ENCODE data around the gene PHYHIPL. TPM values are rescaled to one million over a fixed set of nuclear protein-coding genes. Genes with fewer than 3 reads are reported as not detected.

Gene PHYHIPL
- total and polyA plus RNA-seq, 12 donors = 3.2 to 59.5 (median 21.7) TPM

GRCh38 chr10:59257224-59257623, 80.8 kb downstream of the PHYHIPL start:
- H3K27ac ChIP-seq = no peak overlapping the region
- no peak for DNase-seq
- WGBS, 4 donors = 85 to 100% (median 91%) methylated on average over 1 of the region's 1 CpG
- H3K9me3 ChIP-seq (replicated peaks in 1 of 3) = no peaks in the 10 kb centered on the region
- peaks cover 0 to 13% of the 10 kb centered on the region in 2 donors for H3K36me3 ChIP-seq (replicated peaks in 1 of 2)
- intact Hi-C loops (cut with DNase I) = loop anchor here in 1 of 2 donors (10.0 kb wide), 1 partner anchor 98 kb away; no protein-coding TSS in a partner anchor
- H3K4me1 ChIP-seq (replicated peaks in 1 of 2) = peaks cover 0 to 9% of the 10 kb centered on the region in 2 donors
- H3K27me3 ChIP-seq = no peaks in the 10 kb centered on the region
- TF ChIP-seq CTCF (IDR thresholded peaks at IDR 0.05) (no peak), POLR2A (IDR thresholded peaks at IDR 0.05) (no peak)
- no peak overlapping the region for H3K4me3 ChIP-seq

GRCh38 chr10:59258890-59259289, 82.4 kb downstream of the PHYHIPL start:
- TF ChIP-seq POLR2A (IDR thresholded peaks at IDR 0.05) = no peak
- TF ChIP-seq CTCF (IDR thresholded peaks at IDR 0.05) = no peak
- no peak for DNase-seq
- H3K4me1 ChIP-seq (replicated peaks in 1 of 2) = peaks cover 0 to 9% of the 10 kb centered on the region in 2 donors
- H3K27ac ChIP-seq = no peak overlapping the region
- 95 to 100% (median 98%) methylated on average over 1 of the region's 1 CpG for WGBS, 4 donors
- H3K27me3 ChIP-seq = no peaks in the 10 kb centered on the region
- no peaks in the 10 kb centered on the region for H3K9me3 ChIP-seq (replicated peaks in 1 of 3)
- H3K4me3 ChIP-seq = no peak overlapping the region
- peaks cover 0 to 7% of the 10 kb centered on the region in 2 donors for H3K36me3 ChIP-seq (replicated peaks in 1 of 2)
- intact Hi-C loops (cut with DNase I) = loop anchor here in 1 of 2 donors (10.0 kb wide), 1 partner anchor 96 kb away; no protein-coding TSS in a partner anchor

GRCh38 chr10:59265141-59265540, 88.7 kb downstream of the PHYHIPL start:
- intact Hi-C loops (cut with DNase I) = loop anchor here in 1 of 2 donors (10.0 kb wide), 2 partner anchors 90 to 190 kb away; no protein-coding TSS in a partner anchor
- no peak for DNase-seq
- TF ChIP-seq CTCF (IDR thresholded peaks at IDR 0.05) (no peak), POLR2A (IDR thresholded peaks at IDR 0.05) (no peak)
- Histone ChIP-seq H3K4me1 (replicated peaks in 1 of 2) (no peaks in the 10 kb centered on the region), H3K4me3 (no peak overlapping the region), H3K9me3 (replicated peaks in 1 of 3) (no peaks in the 10 kb centered on the region), H3K27ac (no peak overlapping the region), H3K36me3 (replicated peaks in 1 of 2) (peaks cover 0 to 27% of the 10 kb centered on the region in 2 donors), H3K27me3 (no peaks in the 10 kb centered on the region)
- 56 to 71% (median 60%) methylated on average over 4 to 5 of the region's 5 CpGs for WGBS, 4 donors

- no peak for TF ChIP-seq POLR2A (IDR thresholded peaks at IDR 0.05)
- TF ChIP-seq CTCF (IDR thresholded peaks at IDR 0.05) = no peak
- intact Hi-C loops (cut with DNase I) = loop anchor here in 1 of 2 donors (10.0 kb wide), 2 partner anchors 88 to 188 kb away; no protein-coding TSS in a partner anchor
- Histone ChIP-seq H3K36me3 (replicated peaks in 1 of 2) (peaks cover 0 to 27% of the 10 kb centered on the region in 2 donors), H3K9me3 (replicated peaks in 1 of 3) (no peaks in the 10 kb centered on the region), H3K27me3 (no peaks in the 10 kb centered on the region), H3K27ac (no peak overlapping the region), H3K4me3 (no peak overlapping the region), H3K4me1 (replicated peaks in 1 of 2) (no peaks in the 10 kb centered on the region)
- DNase-seq = peak in 3 of 7 donors; percentile 26 to 68 (median 27)
- 63 to 78% (median 75%) methylated on average over 3 of the region's 3 CpGs for WGBS, 4 donors
Observed at GRCh38 chr10:59266321-59266720, 89.9 kb downstream of the PHYHIPL start.
